Measurements from ENCODE around the gene ROR2. TPM values are rescaled to one million over a fixed set of nuclear protein-coding genes. Genes with fewer than 3 reads are reported as not detected.
A peak's percentile ranks its signal among the peaks of the same experiment; 100 is the strongest.

The ROR2 gene
- total RNA-seq, 3 donors from 2014 or later: 0.10 to 0.16 (median 0.11) TPM

DNA sequence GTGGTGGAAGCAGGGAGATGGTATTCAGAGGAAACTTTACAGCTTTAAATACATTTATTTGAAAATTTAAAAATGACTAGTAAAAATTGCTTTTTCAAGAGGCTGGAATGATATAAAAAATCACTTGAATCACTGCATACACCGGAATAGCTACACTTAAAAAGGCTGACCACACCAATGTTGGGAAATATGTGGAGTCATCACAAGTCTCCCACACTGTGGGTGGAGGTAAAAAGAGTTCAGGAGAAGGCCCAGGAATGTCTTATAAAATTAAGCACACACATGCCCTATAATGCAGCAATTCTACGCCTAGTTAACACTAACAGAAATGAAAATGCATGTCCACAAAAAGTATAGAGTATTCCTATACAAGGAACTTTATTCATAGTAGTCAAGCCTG is 198.1 kb downstream of the ROR2 start:
- DNase-seq: no peak
- no peak overlapping the region for H3K4me3 Mint-ChIP-seq
- H3K27me3 Mint-ChIP-seq (ENCODE audit: low read depth): peaks cover 18% of the 10 kb centered on the region
- H3K36me3 Mint-ChIP-seq (ENCODE audit: insufficient read depth): no peaks in the 10 kb centered on the region
- no peak for ATAC-seq
- no peaks in the 10 kb centered on the region for H3K9me3 Mint-ChIP-seq
- no peaks in the 10 kb centered on the region for H3K4me1 Mint-ChIP-seq (ENCODE audit: low read depth)

DNA sequence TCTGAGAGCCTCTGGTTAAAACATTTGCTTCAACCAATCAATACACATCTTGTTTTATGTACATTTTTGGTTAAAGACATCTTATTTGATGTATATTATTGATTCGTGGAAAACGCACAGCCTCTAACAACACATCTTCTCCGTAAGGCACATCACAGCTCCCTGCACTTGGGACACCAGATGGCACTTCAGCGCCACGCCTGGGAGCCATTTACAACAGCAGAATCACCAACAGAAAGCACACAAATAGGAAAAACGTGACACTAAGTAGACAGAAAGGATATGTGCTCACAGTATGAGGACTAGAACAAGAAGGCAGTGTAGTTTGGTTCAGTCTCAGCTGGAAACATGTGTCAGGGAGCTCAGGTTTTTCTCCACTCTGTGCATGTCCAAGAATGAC is 199.7 kb downstream of the ROR2 start:
- Mint-ChIP-seq H3K9me3 (no peaks in the 10 kb centered on the region), H3K4me1 (ENCODE audit: low read depth) (no peaks in the 10 kb centered on the region), H3K27me3 (ENCODE audit: low read depth) (peaks cover 25% of the 10 kb centered on the region), H3K36me3 (ENCODE audit: insufficient read depth) (no peaks in the 10 kb centered on the region), H3K4me3 (no peak overlapping the region)
- DNase-seq (no peak), ATAC-seq (no peak)

DNA sequence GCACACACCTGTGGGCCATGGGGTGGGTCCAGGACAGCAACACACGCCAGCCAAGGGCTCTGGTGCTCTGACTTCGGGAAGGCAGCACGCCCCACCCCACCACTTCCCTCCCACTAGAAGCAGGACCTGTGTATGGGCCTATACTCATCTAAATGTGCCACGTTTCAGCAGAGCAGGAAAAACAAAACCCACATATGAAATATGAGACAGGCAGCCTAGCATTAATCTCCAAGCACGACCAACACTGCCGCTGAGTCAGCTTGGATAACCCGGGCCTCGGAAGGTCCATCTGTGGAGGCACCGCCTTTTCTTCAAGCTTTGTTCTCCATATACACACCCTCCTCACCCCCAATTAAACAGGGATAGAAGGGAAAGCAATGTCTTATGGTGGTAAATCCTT is 203.1 kb downstream of the ROR2 start:
- no peak for ATAC-seq
- H3K4me1 Mint-ChIP-seq (ENCODE audit: low read depth): no peaks in the 10 kb centered on the region
- no peaks in the 10 kb centered on the region for H3K36me3 Mint-ChIP-seq (ENCODE audit: insufficient read depth)

DNA sequence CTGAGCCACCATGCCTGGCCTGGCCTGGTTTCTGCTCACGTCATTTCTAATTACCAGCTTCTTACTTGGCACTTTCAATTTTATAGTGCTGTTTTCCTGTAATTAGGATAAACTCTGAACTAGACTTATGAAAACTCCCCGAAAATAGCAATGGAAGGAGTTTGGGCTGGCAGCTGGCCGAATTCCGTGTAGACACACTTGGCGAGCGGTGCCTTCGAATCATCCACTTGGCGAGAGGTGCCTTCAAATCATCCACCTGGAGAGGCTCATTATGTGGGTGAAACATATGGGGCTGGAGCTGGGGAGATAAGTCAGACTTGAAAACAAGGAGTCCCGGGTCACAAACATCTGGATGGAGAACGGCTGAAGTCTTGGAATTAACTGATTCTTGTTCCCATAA is 203.7 kb downstream of the ROR2 start:
- ATAC-seq (no peak), DNase-seq (no peak)
- Mint-ChIP-seq H3K27me3 (ENCODE audit: low read depth) (peaks cover 26% of the 10 kb centered on the region), H3K4me3 (no peak overlapping the region), H3K4me1 (ENCODE audit: low read depth) (no peaks in the 10 kb centered on the region), H3K36me3 (ENCODE audit: insufficient read depth) (no peaks in the 10 kb centered on the region), H3K9me3 (no peaks in the 10 kb centered on the region)

More for the DNA sequence above, 203.1 kb downstream of the ROR2 start:
- Mint-ChIP-seq H3K27me3 (ENCODE audit: low read depth) (peaks cover 28% of the 10 kb centered on the region), H3K4me3 (no peak overlapping the region), H3K9me3 (no peaks in the 10 kb centered on the region)
- DNase-seq: no peak

DNA sequence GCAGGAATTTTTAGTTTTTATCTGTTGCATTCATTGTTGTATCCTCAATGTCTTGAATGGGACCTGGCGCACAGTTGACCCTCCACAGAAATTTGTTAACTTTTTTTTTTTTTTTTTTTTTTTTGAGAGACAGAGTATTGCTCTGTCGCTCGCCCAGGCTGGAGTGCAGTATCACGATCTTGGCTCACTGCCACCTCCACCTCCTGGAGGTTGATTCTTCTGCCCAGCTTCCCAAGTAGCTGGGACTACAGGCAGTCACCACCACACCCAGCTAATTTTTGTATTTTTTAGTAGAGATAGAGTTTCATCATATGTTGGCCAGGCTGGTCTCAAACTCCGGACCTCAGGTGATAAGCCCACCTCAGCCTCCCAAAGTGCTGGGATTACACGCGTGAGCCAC is 205.9 kb downstream of the ROR2 start:
- Mint-ChIP-seq H3K4me1 (ENCODE audit: low read depth) (no peaks in the 10 kb centered on the region), H3K27me3 (ENCODE audit: low read depth) (peaks cover 20% of the 10 kb centered on the region), H3K36me3 (ENCODE audit: insufficient read depth) (no peaks in the 10 kb centered on the region), H3K4me3 (no peak overlapping the region), H3K9me3 (no peaks in the 10 kb centered on the region)
- no peak for ATAC-seq
- DNase-seq: no peak

DNA sequence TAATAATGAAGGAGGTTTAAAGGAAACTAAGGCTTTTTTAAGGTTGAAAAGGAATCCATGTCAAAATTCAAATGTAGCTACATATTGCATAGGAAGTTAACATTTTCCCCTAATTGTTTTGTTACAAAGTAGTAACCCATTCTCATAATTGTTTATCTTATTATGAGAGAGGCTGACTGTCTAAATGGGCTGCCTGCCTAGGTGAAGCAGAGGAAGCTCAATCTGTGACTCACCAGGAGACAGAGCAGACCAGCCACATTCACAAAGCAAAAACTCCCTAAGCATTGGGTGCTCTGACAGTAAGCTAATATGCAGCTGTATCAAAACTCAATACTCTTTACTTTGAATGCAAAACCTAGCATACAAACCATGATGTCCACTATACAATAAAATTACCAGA is 208.5 kb downstream of the ROR2 start:
- H3K4me1 Mint-ChIP-seq (ENCODE audit: low read depth): no peaks in the 10 kb centered on the region
- peaks cover 8% of the 10 kb centered on the region for H3K27me3 Mint-ChIP-seq (ENCODE audit: low read depth)
- no peak overlapping the region for H3K4me3 Mint-ChIP-seq
- ATAC-seq (peak in 1 of 2 donors; percentile 27), DNase-seq (no peak)
- H3K9me3 Mint-ChIP-seq: no peaks in the 10 kb centered on the region
- H3K36me3 Mint-ChIP-seq (ENCODE audit: insufficient read depth): no peaks in the 10 kb centered on the region

DNA sequence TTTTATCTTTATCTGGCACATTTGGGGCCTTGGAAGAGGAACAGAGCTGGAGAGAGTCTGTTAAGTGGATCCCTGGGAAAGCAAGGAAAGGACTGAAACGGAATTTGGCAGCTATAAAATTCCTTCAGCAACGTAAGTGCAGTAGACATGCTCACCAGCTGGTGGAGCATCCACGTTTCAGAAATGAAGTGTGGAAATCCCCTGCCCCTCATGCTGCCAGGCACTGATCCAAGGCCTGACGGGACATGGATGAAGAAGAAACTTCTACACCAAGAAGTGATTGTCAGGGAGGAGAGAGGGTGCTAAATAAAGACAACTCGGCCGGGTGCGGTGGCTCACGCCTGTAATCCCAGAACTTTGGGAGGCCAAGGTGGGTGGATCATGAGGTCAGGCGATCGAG is 209.3 kb downstream of the ROR2 start:
- DNase-seq: no peak
- peaks cover 4% of the 10 kb centered on the region for H3K27me3 Mint-ChIP-seq (ENCODE audit: low read depth)

DNA sequence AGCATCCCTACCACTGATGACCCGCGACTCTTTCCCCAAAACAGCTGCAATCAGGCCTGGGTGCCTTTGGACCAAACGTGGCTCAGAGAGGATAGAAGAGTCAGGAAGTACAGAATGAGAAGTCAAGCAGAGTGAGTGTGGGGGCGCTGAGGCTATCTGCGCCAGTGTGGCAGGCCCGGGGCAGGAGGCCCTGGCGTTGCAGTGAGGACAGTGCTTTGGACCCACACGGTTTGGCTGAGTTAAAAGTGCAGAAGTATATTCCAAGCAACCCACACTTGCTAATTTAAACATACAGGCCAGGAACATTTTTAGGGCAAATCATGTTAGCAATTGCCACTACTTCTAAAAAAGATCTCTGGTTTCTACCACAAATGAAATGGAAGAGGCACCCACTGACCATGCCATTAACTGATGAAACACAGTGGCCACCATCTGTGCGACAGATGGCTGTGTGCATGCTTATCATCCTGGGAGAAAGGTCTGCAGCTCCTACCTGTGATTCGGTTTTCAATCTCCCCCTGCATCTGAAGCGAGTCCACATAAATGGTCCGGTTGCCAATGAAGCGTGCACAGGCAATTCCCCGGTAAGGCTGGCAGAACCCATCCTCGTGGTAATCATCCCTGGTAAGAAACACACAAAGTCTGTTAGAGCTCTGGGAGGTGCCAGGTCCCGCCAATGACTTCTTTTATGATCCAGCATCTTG is 213.0 kb downstream of the ROR2 start:
- DNase-seq (no peak), ATAC-seq (no peak)
- Mint-ChIP-seq H3K4me3 (no peak overlapping the region), H3K27me3 (ENCODE audit: low read depth) (peaks cover 4% of the 10 kb centered on the region), H3K9me3 (no peaks in the 10 kb centered on the region), H3K4me1 (ENCODE audit: low read depth) (no peaks in the 10 kb centered on the region), H3K36me3 (ENCODE audit: insufficient read depth) (no peaks in the 10 kb centered on the region)

More for the DNA sequence above, 209.3 kb downstream of the ROR2 start:
- ATAC-seq: no peak
- no peak overlapping the region for H3K4me3 Mint-ChIP-seq
- no peaks in the 10 kb centered on the region for H3K9me3 Mint-ChIP-seq
- no peaks in the 10 kb centered on the region for H3K36me3 Mint-ChIP-seq (ENCODE audit: insufficient read depth)
- no peaks in the 10 kb centered on the region for H3K4me1 Mint-ChIP-seq (ENCODE audit: low read depth)

DNA sequence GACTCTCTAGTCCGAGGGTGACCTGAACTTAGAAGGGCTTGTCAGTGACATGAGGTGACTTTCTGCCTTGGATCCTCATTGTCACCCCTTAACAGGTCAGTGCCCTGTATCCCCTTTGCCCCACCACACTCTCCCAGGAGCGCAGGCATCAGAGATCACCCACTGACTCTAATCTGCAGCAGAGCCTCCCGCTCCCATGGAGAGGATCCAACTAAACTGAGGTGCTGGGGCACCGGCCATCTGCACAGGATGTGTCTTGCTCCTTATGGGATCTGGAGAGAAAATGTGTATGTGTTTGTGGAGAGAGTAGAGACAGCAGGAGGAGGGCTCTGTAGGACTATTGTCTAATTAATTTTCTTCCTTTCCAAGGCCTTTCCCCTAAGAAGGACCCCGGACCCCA is 213.7 kb downstream of the ROR2 start:
- Mint-ChIP-seq H3K9me3 (no peaks in the 10 kb centered on the region), H3K36me3 (ENCODE audit: insufficient read depth) (no peaks in the 10 kb centered on the region), H3K4me1 (ENCODE audit: low read depth) (no peaks in the 10 kb centered on the region), H3K27me3 (ENCODE audit: low read depth) (peaks cover 4% of the 10 kb centered on the region), H3K4me3 (no peak overlapping the region)
- no peak for DNase-seq
- ATAC-seq: no peak

DNA sequence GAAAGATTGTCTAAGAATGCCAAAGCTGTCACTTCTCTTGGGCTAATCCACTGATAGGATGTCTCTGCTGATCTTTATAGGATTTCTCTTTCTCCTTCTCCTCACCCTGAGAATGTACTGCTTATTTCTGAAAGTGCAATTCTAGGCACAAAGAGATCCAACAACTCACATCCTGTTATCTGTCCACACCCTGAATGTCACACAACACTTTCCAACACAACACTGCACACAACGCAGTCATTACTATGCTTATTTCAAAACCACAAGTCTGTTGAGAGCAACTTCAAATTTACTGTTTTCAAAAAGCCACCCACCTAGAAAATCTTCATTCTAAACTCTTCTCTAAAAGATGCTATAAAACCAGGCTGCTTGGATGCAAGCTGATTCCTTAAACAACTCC is 215.0 kb downstream of the ROR2 start:
- H3K9me3 Mint-ChIP-seq: no peaks in the 10 kb centered on the region
- peaks cover 4% of the 10 kb centered on the region for H3K27me3 Mint-ChIP-seq (ENCODE audit: low read depth)
- no peaks in the 10 kb centered on the region for H3K36me3 Mint-ChIP-seq (ENCODE audit: insufficient read depth)
- no peak for ATAC-seq
- no peaks in the 10 kb centered on the region for H3K4me1 Mint-ChIP-seq (ENCODE audit: low read depth)
- DNase-seq: no peak
- H3K4me3 Mint-ChIP-seq: no peak overlapping the region

DNA sequence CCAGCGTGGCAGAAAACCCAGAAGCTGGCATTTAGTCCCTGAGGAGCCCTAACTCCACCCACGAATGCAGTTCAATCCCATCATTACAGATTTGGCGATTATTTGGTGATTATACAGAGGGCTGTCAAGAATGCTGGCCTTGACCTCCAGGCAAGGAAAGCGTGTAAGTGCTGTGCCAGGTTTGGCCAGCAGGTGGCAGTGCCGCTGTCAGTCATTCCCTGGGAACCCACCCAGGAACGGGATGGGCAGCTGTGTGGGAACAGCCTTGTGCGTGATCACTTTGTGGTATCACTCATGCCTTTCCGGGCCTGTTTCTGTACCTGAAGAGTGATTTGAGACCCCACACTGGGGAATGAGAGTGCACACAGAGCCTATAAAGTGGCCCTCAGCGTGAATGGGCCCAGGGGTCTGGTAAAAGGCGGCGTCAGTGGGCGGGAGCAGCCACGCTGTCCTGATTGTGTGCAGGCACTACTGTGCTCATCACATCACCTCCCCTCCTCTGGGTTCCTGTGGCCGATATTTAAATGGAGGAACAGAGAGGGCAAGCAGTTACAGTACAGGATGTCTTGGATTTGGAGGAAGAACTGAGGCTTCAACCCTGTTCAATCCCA is 215.6 kb downstream of the ROR2 start:
- H3K9me3 Mint-ChIP-seq: no peaks in the 10 kb centered on the region
- no peak overlapping the region for H3K4me3 Mint-ChIP-seq

DNA sequence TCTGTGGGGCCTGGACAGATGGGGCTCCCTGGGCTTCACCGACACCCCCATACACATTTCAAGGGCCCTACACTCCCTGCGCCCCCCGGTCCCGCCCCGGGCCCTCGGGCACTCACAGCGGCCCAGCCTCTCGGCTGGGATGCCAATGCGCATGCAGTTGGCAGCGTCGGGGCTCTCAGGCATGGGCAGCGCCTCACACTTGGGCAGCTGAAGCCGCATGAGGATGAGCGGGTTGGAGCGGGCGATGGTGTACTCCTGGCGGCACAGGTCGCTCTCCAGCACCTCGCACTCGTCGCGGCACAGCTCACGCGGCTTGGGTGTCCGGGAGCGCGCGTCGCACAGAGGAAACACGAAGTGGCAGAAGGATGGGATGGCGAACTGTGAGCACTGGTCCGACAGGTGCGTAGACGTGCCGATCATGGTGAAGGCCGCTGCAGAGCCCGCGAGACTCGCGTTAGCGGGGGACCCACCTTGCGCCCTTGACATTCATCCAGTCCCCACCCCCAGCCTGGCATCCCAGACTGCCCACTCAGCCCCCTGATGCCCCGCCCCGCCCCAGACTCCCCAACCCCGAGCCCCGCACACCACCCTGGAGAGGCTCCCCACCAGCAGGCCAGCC is 216.9 kb downstream of the ROR2 start:
- ATAC-seq (no peak), DNase-seq (no peak)
- Mint-ChIP-seq H3K4me3 (no peak overlapping the region), H3K9me3 (no peaks in the 10 kb centered on the region), H3K27me3 (ENCODE audit: low read depth) (peaks cover 3% of the 10 kb centered on the region), H3K36me3 (ENCODE audit: insufficient read depth) (no peaks in the 10 kb centered on the region), H3K4me1 (ENCODE audit: low read depth) (no peaks in the 10 kb centered on the region)

More for the DNA sequence above, 215.6 kb downstream of the ROR2 start:
- Mint-ChIP-seq H3K4me1 (ENCODE audit: low read depth) (no peaks in the 10 kb centered on the region), H3K36me3 (ENCODE audit: insufficient read depth) (no peaks in the 10 kb centered on the region), H3K27me3 (ENCODE audit: low read depth) (peaks cover 4% of the 10 kb centered on the region)
- DNase-seq (peak; percentile 60), ATAC-seq (peak; percentile 40 to 62)

DNA sequence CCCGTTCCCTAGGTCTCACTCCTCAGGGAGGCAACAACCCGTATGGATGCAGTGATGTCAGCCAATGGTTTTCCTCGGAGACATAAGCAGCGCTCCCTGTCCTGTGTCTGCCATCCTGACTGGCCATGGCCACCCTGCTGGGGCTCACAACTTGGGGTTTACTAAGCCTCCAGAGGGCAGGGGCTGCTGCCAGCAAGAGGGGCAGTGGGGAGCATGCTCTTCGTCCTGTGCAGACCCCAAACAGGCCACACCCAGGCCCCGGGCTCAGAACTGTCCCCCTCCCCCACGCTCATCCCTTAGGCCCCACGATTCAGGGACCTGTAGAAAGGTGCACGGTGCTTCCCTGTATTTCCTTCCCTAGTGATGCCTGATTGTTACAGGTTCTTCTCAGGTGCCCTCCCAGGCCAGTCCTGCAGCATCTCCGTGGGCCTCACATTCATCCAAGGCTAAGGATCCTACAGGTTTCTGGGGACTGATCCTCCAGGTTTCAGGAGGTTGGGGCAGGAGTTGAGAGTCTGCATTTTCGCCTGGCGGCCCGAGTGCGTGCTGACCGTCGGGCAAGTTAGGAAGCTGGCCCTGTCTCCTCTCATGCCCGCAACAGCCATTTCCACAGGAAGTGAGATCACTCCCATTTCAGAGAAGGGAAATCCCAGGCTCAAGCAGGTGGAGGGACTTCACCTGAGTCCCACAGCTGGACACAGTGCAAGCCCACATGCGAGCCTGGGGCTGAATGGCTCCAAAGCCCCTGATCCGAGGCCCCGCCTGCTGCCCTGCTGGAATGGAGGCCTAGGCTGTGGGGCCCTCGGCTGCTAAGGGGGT is 217.6 kb downstream of the ROR2 start:
- no peak overlapping the region for H3K4me3 Mint-ChIP-seq
- no peaks in the 10 kb centered on the region for H3K9me3 Mint-ChIP-seq
- peaks cover 2% of the 10 kb centered on the region for H3K27me3 Mint-ChIP-seq (ENCODE audit: low read depth)
- DNase-seq: no peak
- no peaks in the 10 kb centered on the region for H3K4me1 Mint-ChIP-seq (ENCODE audit: low read depth)
- H3K36me3 Mint-ChIP-seq (ENCODE audit: insufficient read depth): no peaks in the 10 kb centered on the region
- ATAC-seq: no peak

DNA sequence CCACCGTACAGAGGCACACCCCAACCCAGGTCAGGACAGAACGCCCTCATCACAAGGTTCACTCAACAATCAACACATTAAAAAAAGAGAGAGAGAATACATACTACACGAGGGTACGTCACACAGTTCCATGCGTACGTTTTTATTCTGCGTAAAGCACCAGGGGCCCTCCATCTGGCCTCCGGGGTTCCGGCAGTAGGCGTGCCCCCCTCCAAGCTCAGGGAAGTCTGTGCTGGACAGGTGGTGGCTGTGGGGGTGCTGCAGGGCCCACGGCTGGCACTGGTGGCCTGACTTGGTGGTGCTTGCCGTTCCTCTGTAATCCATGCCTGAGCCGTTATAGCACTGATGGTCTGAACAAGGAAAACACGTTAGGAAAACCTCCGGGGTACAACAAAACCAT is 219.2 kb downstream of the ROR2 start:
- Mint-ChIP-seq H3K9me3 (no peaks in the 10 kb centered on the region), H3K36me3 (ENCODE audit: insufficient read depth) (no peaks in the 10 kb centered on the region), H3K4me1 (ENCODE audit: low read depth) (no peaks in the 10 kb centered on the region), H3K4me3 (no peak overlapping the region), H3K27me3 (ENCODE audit: low read depth) (peaks cover 4% of the 10 kb centered on the region)
- DNase-seq (no peak), ATAC-seq (no peak)

Data from activated T-cell treated with anti-CD3 and anti-CD28 coated beads, Interleukin-2, amount 50 U/mL, for 4 hours (primary cell).